Lung (tissue), 12 donors: Measurements from ENCODE around the gene PFDN6. TPM values are rescaled to one million over a fixed set of nuclear protein-coding genes. Genes with fewer than 3 reads are reported as not detected.

Source experiments
- ATAC-seq: fragments of 200-7000 bp; cut with Tn5 transposase; one replicate; pipeline ENCODE4 v1.9.1; 2020; ENCODE audit warnings: moderate number of reproducible peaks; ENCODE audit not compliant: insufficient read depth, low FRiP score
- DNase-seq, 3 donors: peaks; one replicate each; pipeline ENCODE4 v3.0.0-alpha.2; 2013 to 2017
- H3K27ac ChIP-seq, 2 donors: one replicate each; pipeline ENCODE4 v1.5.1; 2013; ENCODE audit warnings: mild to moderate bottlenecking in 2 of 2, moderate library complexity in 2 of 2, control low read depth in 1 of 2, inconsistent platforms in 1 of 2, low read depth in 1 of 2, low read length in 1 of 2
- H3K27me3 ChIP-seq, 3 donors: one replicate each; pipeline ENCODE4 v1.5.1; 2013; ENCODE audit warnings: low read length in 2 of 3; ENCODE audit not compliant: control insufficient read depth in 3 of 3, insufficient read depth in 3 of 3
- H3K36me3 ChIP-seq, 4 donors: one replicate each; pipeline ENCODE4 v1.5.1; 2013; ENCODE audit warnings: low read length in 4 of 4, mild to moderate bottlenecking in 1 of 4, moderate library complexity in 1 of 4; ENCODE audit not compliant: control insufficient read depth in 4 of 4, insufficient read depth in 4 of 4
- H3K4me1 ChIP-seq, 5 donors: one replicate each; pipeline ENCODE4 v1.5.1; 2013; ENCODE audit warnings: low read length in 5 of 5, mild to moderate bottlenecking in 2 of 5, moderate library complexity in 1 of 5; ENCODE audit not compliant: control insufficient read depth in 5 of 5, insufficient read depth in 5 of 5
- H3K4me3 ChIP-seq: one replicate; pipeline ENCODE4 v1.5.1; 2013; ENCODE audit warnings: mild to moderate bottlenecking, control low read depth, moderate library complexity
- H3K9ac ChIP-seq, 2 donors: one replicate each; pipeline ENCODE4 v1.5.1; 2013; ENCODE audit warnings: low read length in 2 of 2, control low read depth in 1 of 2; ENCODE audit not compliant: insufficient read depth in 1 of 2
- H3K9me3 ChIP-seq, 4 donors: one replicate each; pipeline ENCODE4 v1.5.1; 2013; ENCODE audit warnings: low read length in 3 of 4, mild to moderate bottlenecking in 1 of 4, moderate library complexity in 1 of 4; ENCODE audit not compliant: control insufficient read depth in 4 of 4, insufficient read depth in 3 of 4
- CTCF ChIP-seq: IDR thresholded peaks from 2 replicates; pipeline ENCODE4 v1.5.1; 2012; ENCODE audit warnings: mild to moderate bottlenecking; ENCODE audit errors: control extremely low read depth, extremely low read depth
- WGBS, 2 donors: extraction: QIAGEN DNeasy Blood & Tissue Kit; methylation state at CpG; one replicate each; pipeline ENCODE4 v1.1.7; 2013; 5-methylcytosine and 5-hydroxymethylcytosine counted together
- polyA plus RNA-seq, 2 donors: library from polyadenylated mRNA; stranded (reverse); fragments of 200-250 nt; gene quantifications; one replicate each; pipeline ENCODE4 v1.2.1, GENCODE V29; 2013
- total RNA-seq, 2 donors: library from RNA; depleted of rRNA in 1 of 2; stranded (reverse); fragments of >200 nt in 1 of 2; gene quantifications; one replicate each; pipeline ENCODE4 v1.2.1, GENCODE V29; 2014 to 2021
- donor health status: control.
- donor health status: control.
- donor health status: Bipolar disorder and iron deficiency.
- donor health status: healthy.
- donor health status: DM: yes; HTN: yes; CAD: no.

PFDN6 gene
- total and polyA plus RNA-seq, 4 donors = 21.8 to 377 (median 77.7) TPM

- Histone ChIP-seq H3K9me3 (no peaks in the 10 kb centered on the region), H3K27me3 (no peaks in the 10 kb centered on the region), H3K27ac (peak overlapping the region; percentile 92 to 94), H3K9ac (peak overlapping the region in 1 of 2 donors; percentile 76), H3K4me3 (peak overlapping the region; percentile 41), H3K36me3 (peaks cover 0 to 16% (median 6%) of the 10 kb centered on the region in 4 donors), H3K4me1 (peaks cover 3 to 23% (median 6%) of the 10 kb centered on the region in 5 donors)
- DNase-seq (no peak), ATAC-seq (no peak)
- WGBS, 2 donors = 18 to 20% methylated on average over 15 of the region's 15 CpGs
- no peak for TF ChIP-seq CTCF
These were observed 39.4 kb upstream of the PFDN6 start for GRCh38 chr6:33249732-33250630.

GRCh38 chr6:33250731-33251130, 38.7 kb upstream of the PFDN6 start:
- H3K9ac ChIP-seq = no peak overlapping the region
- no peak for DNase-seq

GRCh38 chr6:33251395-33252012, 37.9 kb upstream of the PFDN6 start:
- Histone ChIP-seq H3K36me3 (peaks cover 0 to 16% (median 8%) of the 10 kb centered on the region in 4 donors), H3K9ac (no peak overlapping the region), H3K27ac (no peak overlapping the region), H3K9me3 (no peaks in the 10 kb centered on the region), H3K4me1 (peaks cover 3 to 23% (median 6%) of the 10 kb centered on the region in 5 donors), H3K27me3 (no peaks in the 10 kb centered on the region), H3K4me3 (no peak overlapping the region)
- no peak for TF ChIP-seq CTCF
- DNase-seq (no peak), ATAC-seq (no peak)
- 85 to 88% methylated on average over 6 of the region's 6 CpGs for WGBS, 2 donors

More at GRCh38 chr6:33250731-33251130, 38.7 kb upstream of the PFDN6 start:
- H3K27ac ChIP-seq = peak overlapping the region in 1 of 2 donors; percentile 92
- H3K9me3 ChIP-seq = no peaks in the 10 kb centered on the region
- no peak for TF ChIP-seq CTCF
- H3K36me3 ChIP-seq = peaks cover 0 to 16% (median 8%) of the 10 kb centered on the region in 4 donors
- WGBS, 2 donors = 96 to 97% methylated on average over 13 of the region's 13 CpGs
- H3K4me1 ChIP-seq = peaks cover 3 to 23% (median 6%) of the 10 kb centered on the region in 5 donors
- H3K4me3 ChIP-seq = no peak overlapping the region
- H3K27me3 ChIP-seq = no peaks in the 10 kb centered on the region
- ATAC-seq = no peak
